Gastrocnemius medialis (tissue), 4 donors: ENCODE measurements around the gene ZBTB7A. TPM values are rescaled to one million over a fixed set of nuclear protein-coding genes. Genes with fewer than 3 reads are reported as not detected.

Source experiments
- ATAC-seq, 2 donors: fragments of 150-250 bp; one replicate each; pipeline ENCODE4 v1.9.1; 2016
- DNase-seq, 2 donors: peaks; one replicate each; pipeline ENCODE4 v3.0.0-alpha.2; 2019
- H3K27ac ChIP-seq, 4 donors: fragments of 200-600 bp; sonication (generic); 1 replicate in 1 of 4; 2 replicates in 3 of 4; pipeline ENCODE4 v1.5.1; 2016 to 2018; ENCODE audit warnings: mild to moderate bottlenecking in 2 of 4, moderate library complexity in 1 of 4
- H3K27me3 ChIP-seq, 3 donors: fragments of 200-600 bp; sonication (generic) in 2 of 3; 1 replicate in 1 of 3; 2 replicates in 2 of 3; pipeline versions ENCODE4 v1.5.1 to v1.6.0; 2016 to 2019; ENCODE audit warnings: mild to moderate bottlenecking in 1 of 3, moderate library complexity in 1 of 3
- H3K36me3 ChIP-seq, 2 donors: fragments of 200-600 bp; sonication (generic) in 1 of 2; one replicate each; pipeline ENCODE4 v1.5.1; 2017 to 2018
- H3K4me1 ChIP-seq, 2 donors: fragments of 200-600 bp; sonication (generic) in 1 of 2; one replicate each; pipeline ENCODE4 v1.5.1; 2016 to 2017; ENCODE audit warnings: mild to moderate bottlenecking in 2 of 2
- H3K4me3 ChIP-seq, 4 donors: fragments of 200-600 bp; sonication (generic) in 3 of 4; 1 replicate in 1 of 4; 2 replicates in 3 of 4; pipeline ENCODE4 v1.5.1; 2016 to 2019; ENCODE audit warnings: mild to moderate bottlenecking in 2 of 4
- H3K9me3 ChIP-seq, 3 donors: fragments of 200-600 bp; sonication (generic) in 2 of 3; 1 replicate in 1 of 3; 2 replicates in 2 of 3; pipeline ENCODE4 v1.5.1; 2016 to 2019
- POLR2A ChIP-seq, 2 donors: fragments of 450-650 bp; IDR thresholded peaks; one replicate each; pipeline ENCODE4 v1.6.1; 2017; ENCODE audit warnings: antibody characterized with exemption in 2 of 2, mild to moderate bottlenecking in 2 of 2, moderate library complexity in 2 of 2
- in situ Hi-C, 4 donors: fragments of 200-750 bp; cut with MboI; loops; one replicate each; pipeline versions ENCODE4 v1.15.0 to v1.8.0; 2017; ENCODE audit warnings: low sequenced_read_pairs in 4 of 4
- intact Hi-C: fragments of 100-400 bp; cut with DNase I; formaldehyde crosslinking; loops from one replicate; pipeline ENCODE4 v1.15.1; 2023; ENCODE audit warnings: low total_unique reads
- total RNA-seq, 4 donors: library from RNA; depleted of rRNA; stranded (reverse); fragments of >200 nt; gene quantifications; one replicate each; pipeline versions ENCODE4 v1.1.0 to v1.2.3, GENCODE V29; 2016
- TF ChIP-seq, protein P1 (sequence below), 5 experiments: fragments of 450-650 bp in 3 of 5; fragments of 200-600 bp in 2 of 5; sonication (generic) in 2 of 5; IDR thresholded peaks in 4 of 5; conservative IDR thresholded peaks in 1 of 5; 1 replicate in 4 of 5; 2 replicates in 1 of 5; pipeline ENCODE4 v1.5.1; 2016 to 2019; ENCODE audit warnings: antibody characterized with exemption in 5 of 5, mild to moderate bottlenecking in 3 of 5, moderate library complexity in 3 of 5

ZBTB7A gene
- total RNA-seq, 4 donors from 2014 or later: 50.0 to 104 (median 91.9) TPM

GRCh38 chr19:4113398-4114088 is 46.8 kb upstream of the ZBTB7A start:
- TF ChIP-seq, protein P1, sequence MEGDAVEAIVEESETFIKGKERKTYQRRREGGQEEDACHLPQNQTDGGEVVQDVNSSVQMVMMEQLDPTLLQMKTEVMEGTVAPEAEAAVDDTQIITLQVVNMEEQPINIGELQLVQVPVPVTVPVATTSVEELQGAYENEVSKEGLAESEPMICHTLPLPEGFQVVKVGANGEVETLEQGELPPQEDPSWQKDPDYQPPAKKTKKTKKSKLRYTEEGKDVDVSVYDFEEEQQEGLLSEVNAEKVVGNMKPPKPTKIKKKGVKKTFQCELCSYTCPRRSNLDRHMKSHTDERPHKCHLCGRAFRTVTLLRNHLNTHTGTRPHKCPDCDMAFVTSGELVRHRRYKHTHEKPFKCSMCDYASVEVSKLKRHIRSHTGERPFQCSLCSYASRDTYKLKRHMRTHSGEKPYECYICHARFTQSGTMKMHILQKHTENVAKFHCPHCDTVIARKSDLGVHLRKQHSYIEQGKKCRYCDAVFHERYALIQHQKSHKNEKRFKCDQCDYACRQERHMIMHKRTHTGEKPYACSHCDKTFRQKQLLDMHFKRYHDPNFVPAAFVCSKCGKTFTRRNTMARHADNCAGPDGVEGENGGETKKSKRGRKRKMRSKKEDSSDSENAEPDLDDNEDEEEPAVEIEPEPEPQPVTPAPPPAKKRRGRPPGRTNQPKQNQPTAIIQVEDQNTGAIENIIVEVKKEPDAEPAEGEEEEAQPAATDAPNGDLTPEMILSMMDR (IDR thresholded peaks at IDR 0.05 in 4 of 5, conservative IDR thresholded peaks at IDR 0.05 in 1 of 5): no peak
- no peak for TF ChIP-seq POLR2A (IDR thresholded peaks at IDR 0.05)
- Histone ChIP-seq H3K27me3 (no peaks in the 10 kb centered on the region), H3K4me1 (peaks cover 8 to 13% of the 10 kb centered on the region in 2 donors), H3K4me3 (no peak overlapping the region), H3K9me3 (no peaks in the 10 kb centered on the region), H3K27ac (no peak overlapping the region), H3K36me3 (peaks cover 0 to 43% of the 10 kb centered on the region in 2 donors)
- ATAC-seq (no peak), DNase-seq (no peak)
- intact Hi-C loops (no loop called here), in situ Hi-C loops (no loop called here)

DNA sequence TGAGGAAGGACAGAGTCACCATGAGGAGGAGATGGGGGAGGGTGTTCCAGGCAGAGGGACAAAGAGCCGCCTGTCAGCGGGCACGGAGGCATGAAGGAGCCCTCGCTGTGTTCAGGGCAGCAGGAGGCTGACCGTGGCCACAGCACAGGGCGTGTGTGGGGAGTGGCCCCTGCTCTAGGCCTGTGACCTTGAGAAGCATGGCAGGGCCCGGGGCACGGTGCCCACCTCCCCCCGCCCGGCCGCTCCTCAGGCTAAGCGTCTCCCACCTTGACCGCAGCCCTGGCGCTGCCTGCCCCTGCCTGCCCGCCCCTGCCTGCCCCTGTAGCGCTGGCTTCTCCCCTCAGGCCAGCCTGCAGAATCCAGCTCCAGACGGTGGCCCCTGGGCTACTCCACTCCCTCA is 45.7 kb upstream of the ZBTB7A start:
- in situ Hi-C loops: no loop called here
- no peaks in the 10 kb centered on the region for H3K9me3 ChIP-seq
- intact Hi-C loops: no loop called here
- no peak for DNase-seq
- no peaks in the 10 kb centered on the region for H3K27me3 ChIP-seq
- no peak overlapping the region for H3K4me3 ChIP-seq
- TF ChIP-seq POLR2A (IDR thresholded peaks at IDR 0.05): no peak
- TF ChIP-seq, protein P1 (IDR thresholded peaks at IDR 0.05 in 4 of 5, conservative IDR thresholded peaks at IDR 0.05 in 1 of 5): no peak
- H3K4me1 ChIP-seq: peaks cover 8 to 13% of the 10 kb centered on the region in 2 donors
- H3K36me3 ChIP-seq: peaks cover 0 to 55% of the 10 kb centered on the region in 2 donors
- no peak for ATAC-seq
- H3K27ac ChIP-seq: no peak overlapping the region

GRCh38 chr19:4109626-4109945 is 42.9 kb upstream of the ZBTB7A start:
- no peak for TF ChIP-seq POLR2A (IDR thresholded peaks at IDR 0.05)
- TF ChIP-seq, protein P1 (IDR thresholded peaks at IDR 0.05 in 4 of 5, conservative IDR thresholded peaks at IDR 0.05 in 1 of 5): no peak
- in situ Hi-C loops (no loop called here), intact Hi-C loops (no loop called here)
- no peak overlapping the region for H3K4me3 ChIP-seq
- no peaks in the 10 kb centered on the region for H3K27me3 ChIP-seq
- no peak overlapping the region for H3K27ac ChIP-seq
- H3K4me1 ChIP-seq: no peaks in the 10 kb centered on the region
- H3K36me3 ChIP-seq: peaks cover 0 to 54% of the 10 kb centered on the region in 2 donors
- ATAC-seq (no peak), DNase-seq (no peak)
- no peaks in the 10 kb centered on the region for H3K9me3 ChIP-seq

- TF ChIP-seq, protein P1 (IDR thresholded peaks at IDR 0.05 in 4 of 5, conservative IDR thresholded peaks at IDR 0.05 in 1 of 5): no peak
- no peak for TF ChIP-seq POLR2A (IDR thresholded peaks at IDR 0.05)
- no peaks in the 10 kb centered on the region for H3K9me3 ChIP-seq
- no peaks in the 10 kb centered on the region for H3K27me3 ChIP-seq
- H3K36me3 ChIP-seq: peaks cover 0 to 48% of the 10 kb centered on the region in 2 donors
- intact Hi-C loops (no loop called here), in situ Hi-C loops (no loop called here)
- ATAC-seq (no peak), DNase-seq (no peak)
- no peak overlapping the region for H3K4me3 ChIP-seq
- H3K27ac ChIP-seq: no peak overlapping the region
- no peaks in the 10 kb centered on the region for H3K4me1 ChIP-seq
Measured at GRCh38 chr19:4108767-4109625, 42.3 kb upstream of the ZBTB7A start.
